Measurements from ENCODE around the gene DALRD3.

Gene DALRD3

DNA sequence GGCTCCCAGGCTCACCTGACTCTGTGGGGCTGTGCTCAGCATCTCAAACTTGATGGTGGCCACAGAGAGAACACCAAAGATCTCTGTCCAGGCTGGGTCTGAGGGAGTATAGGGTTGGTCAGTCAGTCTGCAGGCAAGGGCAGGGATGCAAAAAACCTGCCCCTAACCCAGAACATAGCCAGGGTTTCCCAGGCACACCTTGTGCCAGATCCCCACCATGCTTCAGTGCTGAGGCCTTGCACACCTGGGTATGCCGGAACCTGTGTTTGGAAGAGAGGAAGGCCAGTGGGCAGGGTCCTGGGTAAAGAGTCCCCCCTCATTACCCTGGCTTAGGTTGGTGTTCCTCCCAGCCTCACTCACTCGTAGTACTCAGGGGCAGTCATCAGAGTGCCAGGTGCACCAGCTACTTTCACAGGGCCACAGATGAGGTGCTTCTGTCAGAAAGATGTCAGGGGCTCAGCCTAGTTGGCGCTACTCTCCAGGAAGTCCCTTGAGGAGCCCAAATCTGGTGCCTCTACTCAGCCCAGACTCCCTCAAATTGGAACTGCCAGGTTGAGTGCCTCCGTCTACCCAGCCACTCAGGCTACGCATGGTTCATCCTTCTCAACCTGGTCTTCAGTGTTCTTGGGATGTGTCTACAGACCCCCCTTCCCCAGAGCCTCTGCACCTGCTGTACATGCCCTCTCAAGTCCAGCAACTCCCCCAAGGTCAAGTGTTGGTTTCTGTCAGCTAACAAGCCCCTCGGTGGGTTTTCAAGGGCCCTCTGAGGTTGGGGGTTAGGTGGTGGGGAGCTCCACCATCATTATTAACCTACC lies 1.8 kb downstream of the DALRD3 start:
- no peaks in the 10 kb centered on the region for H3K27me3 Mint-ChIP-seq (ENCODE audit: low read depth, poor library complexity)
- H3K9me3 Mint-ChIP-seq, result no peaks in the 10 kb centered on the region
- peak overlapping the region; percentile 96 for H3K4me3 Mint-ChIP-seq

DNA sequence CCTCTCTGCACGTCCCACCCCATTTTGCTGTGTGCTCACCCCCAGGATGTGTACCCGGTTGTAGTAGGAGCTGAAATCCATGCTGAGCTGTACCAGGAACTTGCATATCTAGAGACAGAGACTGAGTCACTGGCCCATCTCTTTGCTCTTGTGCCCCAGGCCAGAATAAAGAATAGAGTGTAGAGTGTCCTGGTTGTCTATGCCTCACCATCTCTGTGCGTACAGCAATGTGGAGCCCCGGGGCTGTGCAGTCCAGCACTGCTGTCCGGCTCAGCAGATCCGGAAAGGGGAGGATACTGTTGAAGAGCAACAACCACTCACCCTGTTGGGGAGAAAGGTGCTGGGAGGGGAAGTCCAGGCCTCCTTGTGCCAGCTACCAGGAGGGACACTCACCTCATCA lies 2.6 kb downstream of the DALRD3 start:
- peak overlapping the region; percentile 87 for H3K27ac Mint-ChIP-seq
- peaks cover 27% of the 10 kb centered on the region for H3K36me3 Mint-ChIP-seq (ENCODE audit: low read depth)
- TF ChIP-seq CTCF (IDR thresholded peaks at IDR 0.05), result no peak
- H3K4me3 Mint-ChIP-seq, result no peak overlapping the region
- DNase-seq, result no peak
- no peaks in the 10 kb centered on the region for H3K9me3 Mint-ChIP-seq
- H3K4me1 Mint-ChIP-seq, result peaks cover 23% of the 10 kb centered on the region
- no peaks in the 10 kb centered on the region for H3K27me3 Mint-ChIP-seq (ENCODE audit: low read depth, poor library complexity)

More for the DNA sequence above, 1.8 kb downstream of the DALRD3 start:
- Mint-ChIP-seq H3K36me3 (ENCODE audit: low read depth) (peaks cover 27% of the 10 kb centered on the region), H3K27ac (peak overlapping the region; percentile 25), H3K4me1 (peaks cover 23% of the 10 kb centered on the region)
- no peak for TF ChIP-seq CTCF (IDR thresholded peaks at IDR 0.05)
- DNase-seq, result no peak

- no peak overlapping the region for H3K4me3 Mint-ChIP-seq
- no peaks in the 10 kb centered on the region for H3K9me3 Mint-ChIP-seq
- peak overlapping the region; percentile 87 for H3K27ac Mint-ChIP-seq
- no peaks in the 10 kb centered on the region for H3K27me3 Mint-ChIP-seq (ENCODE audit: low read depth, poor library complexity)
- TF ChIP-seq CTCF (IDR thresholded peaks at IDR 0.05), result no peak
- DNase-seq, result no peak
- H3K4me1 Mint-ChIP-seq, result peaks cover 19% of the 10 kb centered on the region
- H3K36me3 Mint-ChIP-seq (ENCODE audit: low read depth), result peaks cover 27% of the 10 kb centered on the region
These were observed 3.3 kb downstream of the DALRD3 start for GRCh38 chr3:49015072-49015471.

GRCh38 chr3:49013738-49014660 lies 4.4 kb downstream of the DALRD3 start:
- DNase-seq, result peak; percentile 56
- Mint-ChIP-seq H3K27ac (no peak overlapping the region), H3K9me3 (no peaks in the 10 kb centered on the region), H3K4me1 (peaks cover 18% of the 10 kb centered on the region), H3K4me3 (no peak overlapping the region), H3K27me3 (ENCODE audit: low read depth, poor library complexity) (no peaks in the 10 kb centered on the region), H3K36me3 (ENCODE audit: low read depth) (peaks cover 32% of the 10 kb centered on the region)
- TF ChIP-seq CTCF (IDR thresholded peaks at IDR 0.05), result peak; percentile 53

DNA sequence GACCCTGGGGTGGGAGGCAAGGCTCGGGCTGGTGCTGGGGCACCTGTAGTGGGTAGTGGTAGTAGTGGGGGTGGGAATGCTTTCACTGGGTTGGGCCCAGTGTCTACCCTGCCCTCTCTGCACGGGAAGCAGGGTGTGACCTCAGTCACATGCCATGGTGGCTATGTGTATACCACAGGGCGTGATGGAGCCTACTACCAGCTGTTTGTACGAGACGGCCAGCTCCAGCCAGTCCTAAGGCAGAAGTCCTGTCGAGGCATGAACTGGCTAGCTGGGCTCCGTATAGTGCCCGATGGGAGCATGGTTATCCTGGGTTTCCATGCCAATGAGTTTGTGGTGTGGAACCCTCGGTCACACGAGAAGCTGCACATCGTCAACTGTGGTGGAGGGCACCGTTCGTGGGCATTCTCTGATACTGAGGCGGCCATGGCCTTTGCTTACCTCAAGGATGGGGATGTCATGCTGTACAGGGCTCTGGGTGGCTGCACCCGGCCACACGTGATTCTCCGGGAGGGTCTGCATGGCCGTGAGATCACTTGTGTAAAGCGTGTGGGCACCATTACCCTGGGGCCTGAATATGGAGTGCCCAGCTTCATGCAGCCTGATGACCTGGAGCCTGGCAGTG lies 5.2 kb downstream of the DALRD3 start:
- Mint-ChIP-seq H3K36me3 (ENCODE audit: low read depth) (peaks cover 36% of the 10 kb centered on the region), H3K4me1 (peaks cover 18% of the 10 kb centered on the region), H3K4me3 (no peak overlapping the region), H3K9me3 (no peaks in the 10 kb centered on the region), H3K27ac (no peak overlapping the region), H3K27me3 (ENCODE audit: low read depth, poor library complexity) (no peaks in the 10 kb centered on the region)
- no peak for DNase-seq
- TF ChIP-seq CTCF (IDR thresholded peaks at IDR 0.05), result no peak
